ENCODE measurements around the gene SHLD1. TPM values are rescaled to one million over a fixed set of nuclear protein-coding genes. Genes with fewer than 3 reads are reported as not detected.
"Not testable (repeated sequence)": the region's sequence is repeated elsewhere in the genome, so short reads cannot be mapped to it uniquely, and the experiment has no call there.

SHLD1 gene, protein sequence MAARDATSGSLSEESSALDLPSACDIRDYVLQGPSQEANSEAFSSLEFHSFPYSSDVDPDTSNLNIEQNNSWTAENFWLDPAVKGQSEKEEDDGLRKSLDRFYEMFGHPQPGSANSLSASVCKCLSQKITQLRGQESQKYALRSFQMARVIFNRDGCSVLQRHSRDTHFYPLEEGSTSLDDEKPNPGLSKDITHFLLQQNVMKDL
- 10 to 100 TPM; 12.4 to 13.8 TPM for total RNA-seq

DNA sequence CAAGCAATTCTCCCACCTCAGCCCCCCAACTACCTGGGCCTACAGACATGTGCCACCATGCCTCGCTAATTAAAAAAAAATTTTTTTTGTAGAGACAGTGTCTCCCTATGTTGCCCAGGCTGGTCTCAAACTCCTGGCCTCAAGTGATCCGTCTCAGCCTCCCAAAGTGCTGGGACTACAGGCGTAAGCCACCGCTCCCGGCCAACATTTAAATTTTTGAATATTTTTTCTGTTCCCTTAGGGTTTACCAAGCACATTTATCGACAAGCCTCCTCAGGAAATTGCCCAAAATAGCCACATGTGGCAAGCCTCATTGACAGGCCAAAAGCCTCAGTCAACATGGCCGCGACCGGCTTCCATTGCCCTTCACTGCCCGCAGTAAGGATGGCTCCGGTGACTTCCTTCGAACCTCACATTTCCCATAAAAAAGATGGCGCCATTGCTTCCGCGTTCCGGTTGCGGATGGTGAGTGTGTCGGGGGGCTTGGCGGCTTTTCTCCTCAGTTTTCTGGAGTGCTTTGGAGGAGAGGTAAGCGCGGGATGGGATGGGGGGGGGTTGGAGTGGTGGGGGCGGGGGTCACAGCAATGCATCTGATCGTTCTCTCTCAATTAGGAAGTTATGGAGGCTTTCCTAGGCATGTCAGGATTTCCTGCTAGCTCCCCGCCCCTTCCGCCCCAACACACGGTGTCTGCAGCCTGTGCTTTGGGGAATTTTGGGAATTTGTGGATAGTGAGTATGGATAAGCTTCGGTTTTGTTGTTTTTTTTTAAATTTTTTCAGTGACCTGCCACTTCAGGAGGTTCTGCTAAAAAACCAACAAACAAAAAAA, at the start of gene SHLD1:
SHLD1 (plus strand) TSS at position 450 of the 828 bp plus-strand sequence. CDS start 22,465 bp downstream, outside the sequence.
- Mint-ChIP-seq H3K4me1 (peaks cover 17% of the 10 kb centered on the region), H3K27ac (peak within 1 kb of the TSS; percentile 97)
- POLR2A ChIA-PET: no interaction called here

DNA sequence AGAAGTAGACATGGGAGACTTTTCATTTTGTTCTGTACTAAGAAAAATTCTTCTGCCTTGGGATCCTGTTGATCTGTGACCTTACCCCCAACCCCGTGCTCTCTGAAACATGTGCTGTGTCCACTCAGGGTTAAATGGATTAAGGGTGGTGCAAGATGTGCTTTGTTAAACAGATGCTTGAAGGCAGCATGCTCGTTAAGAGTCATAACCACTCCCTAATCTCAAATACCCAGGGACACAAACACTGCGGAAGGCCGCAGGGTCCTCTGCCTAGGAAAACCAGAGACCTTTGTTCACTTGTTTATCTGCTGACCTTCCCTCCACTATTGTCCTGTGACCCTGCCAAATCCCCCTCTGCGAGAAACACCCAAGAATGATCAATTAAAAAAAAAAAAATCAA, 47.9 kb upstream of the SHLD1 start:
- H3K4me1 Mint-ChIP-seq; H3K27me3 Mint-ChIP-seq; DNase-seq; POLR2A ChIA-PET; H3K27ac Mint-ChIP-seq; CTCF ChIA-PET; H3K4me3 Mint-ChIP-seq; H3K9me3 Mint-ChIP-seq; H3K36me3 Mint-ChIP-seq (ENCODE audit: low read depth): not testable (repeated sequence)

More for the DNA sequence above, at the start of gene SHLD1:
- Mint-ChIP-seq H3K36me3 (ENCODE audit: low read depth) (peaks cover 12% of the 10 kb centered on the region), H3K9me3 (peaks cover 3% of the 10 kb centered on the region), H3K4me3 (peak within 1 kb of the TSS; percentile 94), H3K27me3 (peaks cover 3% of the 10 kb centered on the region)
- peak; percentile 87 for DNase-seq
- CTCF ChIA-PET: interaction anchor here (1.4 to 1.5 kb wide), 2 partner anchors 10 to 12 kb away, joined by 5 to 7 read pairs; no protein-coding TSS in a partner anchor

DNA sequence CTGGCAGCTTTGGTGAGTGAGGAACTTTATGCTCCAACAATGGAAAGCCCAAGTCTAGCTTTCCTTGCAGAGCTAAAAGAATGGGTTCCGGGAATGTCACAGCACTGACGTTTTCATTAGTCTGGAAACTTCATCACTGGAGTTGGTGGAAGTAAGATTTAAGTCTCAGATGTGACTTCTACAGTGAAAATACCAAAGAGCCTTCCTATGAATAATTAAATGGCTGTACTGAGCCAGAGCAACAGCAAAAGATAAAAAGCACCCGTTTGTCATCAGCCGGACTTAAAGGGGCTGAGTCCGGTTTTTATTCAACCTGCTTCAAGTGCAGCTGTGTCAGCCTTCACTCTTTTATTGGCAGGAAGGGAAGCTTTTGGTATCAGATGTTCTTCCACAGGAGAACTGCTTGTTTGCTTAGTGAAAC, 46.5 kb upstream of the SHLD1 start:
- Mint-ChIP-seq H3K27me3 (no peaks in the 10 kb centered on the region), H3K4me1 (no peaks in the 10 kb centered on the region), H3K36me3 (ENCODE audit: low read depth) (no peaks in the 10 kb centered on the region), H3K27ac (no peak overlapping the region), H3K9me3 (no peaks in the 10 kb centered on the region), H3K4me3 (no peak overlapping the region)
- CTCF ChIA-PET: interaction anchor here (0.5 to 0.7 kb wide), 4 partner anchors 18 to 160 kb away, joined by 3 to 4 read pairs (median 4); no protein-coding TSS in a partner anchor
- no peak for DNase-seq
- POLR2A ChIA-PET: no interaction called here

DNA sequence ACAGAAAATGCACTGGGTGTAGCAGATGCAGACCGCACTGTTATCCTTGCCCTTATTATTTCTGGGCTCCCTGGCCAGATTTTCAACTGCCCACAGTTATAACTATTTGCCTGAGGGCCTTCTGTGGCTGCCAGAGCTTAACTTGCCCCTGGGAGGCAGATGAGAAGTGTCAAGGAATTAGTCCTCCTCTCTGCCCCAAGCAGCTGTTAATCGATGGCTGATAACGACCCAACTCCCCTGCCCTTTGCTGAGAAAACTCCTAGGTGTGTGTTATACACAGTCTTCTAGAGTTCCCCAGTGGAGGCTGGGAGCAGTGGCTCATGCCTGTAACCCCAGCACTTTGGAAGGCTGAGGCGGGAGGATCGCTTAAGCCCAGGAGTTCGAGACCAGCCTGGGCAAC, 44.4 kb upstream of the SHLD1 start:
- no peaks in the 10 kb centered on the region for H3K9me3 Mint-ChIP-seq
- H3K27ac Mint-ChIP-seq: no peak overlapping the region
- no peaks in the 10 kb centered on the region for H3K27me3 Mint-ChIP-seq
- ChIA-PET POLR2A (no interaction called here), CTCF (interaction anchor here (0.8 to 1.5 kb wide), 2 partner anchors 9 to 96 kb away, joined by 3 to 4 read pairs; no protein-coding TSS in a partner anchor)
- no peak overlapping the region for H3K4me3 Mint-ChIP-seq
- DNase-seq: no peak
- H3K4me1 Mint-ChIP-seq: no peaks in the 10 kb centered on the region
- H3K36me3 Mint-ChIP-seq (ENCODE audit: low read depth): no peaks in the 10 kb centered on the region

DNA sequence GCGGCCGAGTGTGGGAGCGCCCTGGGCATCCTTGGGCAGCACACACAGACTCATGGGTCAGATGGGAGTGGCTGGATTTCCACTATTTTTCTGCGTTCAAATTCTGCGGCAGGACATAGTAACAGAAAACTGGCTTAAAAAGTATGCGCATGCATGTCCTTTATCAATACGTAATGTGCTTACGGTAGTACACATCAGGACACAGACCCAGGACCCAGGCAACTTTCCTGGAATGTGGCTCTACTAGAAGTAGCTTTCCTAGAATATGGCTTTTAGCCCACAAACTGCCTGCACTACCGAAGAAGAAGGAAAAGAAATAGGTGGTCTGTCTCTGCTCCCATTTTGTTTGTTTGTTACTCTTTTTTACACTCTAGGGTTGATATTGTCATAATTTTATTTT, 43.4 kb upstream of the SHLD1 start:
- POLR2A ChIA-PET: no interaction called here
- Mint-ChIP-seq H3K4me1 (no peaks in the 10 kb centered on the region), H3K36me3 (ENCODE audit: low read depth) (no peaks in the 10 kb centered on the region), H3K27me3 (no peaks in the 10 kb centered on the region), H3K9me3 (no peaks in the 10 kb centered on the region), H3K27ac (no peak overlapping the region), H3K4me3 (no peak overlapping the region)
- CTCF ChIA-PET: interaction anchor here (0.6 kb wide), 1 partner anchor 33 kb away, joined by 3 read pairs; no protein-coding TSS in a partner anchor
- no peak for DNase-seq

DNA sequence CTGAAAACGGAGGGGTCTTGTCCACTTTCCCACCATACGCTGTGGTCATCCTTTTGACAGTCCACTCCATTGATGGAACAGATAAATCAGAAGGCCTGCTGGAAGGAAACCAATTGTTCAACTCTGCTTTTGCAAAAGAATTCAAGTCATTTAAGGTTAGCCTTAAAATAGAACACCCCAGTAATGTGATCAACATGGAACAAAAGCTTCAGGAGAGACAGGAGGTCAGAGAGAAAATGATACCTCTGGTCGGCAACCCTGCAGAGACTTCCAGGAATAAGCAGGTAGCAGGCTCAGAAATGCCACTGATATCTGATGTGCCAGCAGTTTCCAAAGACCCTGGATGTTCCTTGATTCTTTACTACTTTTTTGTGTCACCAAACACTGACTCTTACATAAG, 39.6 kb upstream of the SHLD1 start:
- no peak for DNase-seq
- Mint-ChIP-seq H3K36me3 (ENCODE audit: low read depth) (no peaks in the 10 kb centered on the region), H3K4me3 (no peak overlapping the region), H3K27ac (no peak overlapping the region), H3K9me3 (no peaks in the 10 kb centered on the region), H3K27me3 (no peaks in the 10 kb centered on the region), H3K4me1 (peaks cover 20% of the 10 kb centered on the region)
- ChIA-PET CTCF (no interaction called here), POLR2A (no interaction called here)

DNA sequence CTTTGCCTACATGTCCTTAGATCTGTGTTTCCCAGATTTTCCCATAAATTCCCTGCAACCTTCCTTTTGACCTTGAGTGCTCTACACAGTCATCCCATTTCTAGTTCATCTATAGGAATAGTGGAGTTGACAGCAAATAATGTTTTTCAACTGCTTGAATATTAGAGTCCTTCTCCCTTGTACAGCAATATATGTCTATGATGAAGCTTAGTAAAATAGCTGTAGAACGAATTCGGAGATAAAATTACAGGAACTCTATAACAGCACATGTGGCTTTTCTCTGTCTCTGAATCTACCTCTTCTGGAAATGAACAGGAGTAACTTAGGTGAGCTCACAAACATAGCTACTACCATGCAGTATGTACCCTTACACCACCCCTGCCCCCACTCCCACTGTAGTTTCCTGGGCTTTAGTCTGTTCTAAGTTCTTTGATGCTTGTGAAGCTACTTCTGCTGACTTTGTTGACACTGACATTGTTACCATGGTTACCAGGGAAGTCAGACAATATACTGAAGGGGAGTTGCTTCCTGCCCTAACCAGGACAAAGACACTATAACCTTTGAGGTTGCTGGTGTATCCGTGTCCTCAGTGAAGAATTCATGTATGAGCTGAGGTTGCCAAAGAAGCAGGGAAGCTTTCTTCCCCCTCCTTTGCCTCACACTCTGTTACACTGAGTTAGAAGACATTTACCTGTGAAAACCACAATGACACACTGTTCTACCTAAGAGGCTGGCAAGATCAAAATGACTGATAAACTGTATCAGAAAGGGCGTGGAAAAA, 35.8 kb upstream of the SHLD1 start:
- Mint-ChIP-seq H3K9me3 (peaks cover 3% of the 10 kb centered on the region), H3K4me1 (peaks cover 24% of the 10 kb centered on the region), H3K36me3 (ENCODE audit: low read depth) (no peaks in the 10 kb centered on the region), H3K27me3 (no peaks in the 10 kb centered on the region), H3K4me3 (no peak overlapping the region), H3K27ac (peak overlapping the region; percentile 83)
- peak; percentile 86 for DNase-seq
- POLR2A ChIA-PET: no interaction called here
- CTCF ChIA-PET: interaction anchor here (0.8 kb wide), 1 partner anchor 10 kb away, joined by 4 read pairs; no protein-coding TSS in a partner anchor

DNA sequence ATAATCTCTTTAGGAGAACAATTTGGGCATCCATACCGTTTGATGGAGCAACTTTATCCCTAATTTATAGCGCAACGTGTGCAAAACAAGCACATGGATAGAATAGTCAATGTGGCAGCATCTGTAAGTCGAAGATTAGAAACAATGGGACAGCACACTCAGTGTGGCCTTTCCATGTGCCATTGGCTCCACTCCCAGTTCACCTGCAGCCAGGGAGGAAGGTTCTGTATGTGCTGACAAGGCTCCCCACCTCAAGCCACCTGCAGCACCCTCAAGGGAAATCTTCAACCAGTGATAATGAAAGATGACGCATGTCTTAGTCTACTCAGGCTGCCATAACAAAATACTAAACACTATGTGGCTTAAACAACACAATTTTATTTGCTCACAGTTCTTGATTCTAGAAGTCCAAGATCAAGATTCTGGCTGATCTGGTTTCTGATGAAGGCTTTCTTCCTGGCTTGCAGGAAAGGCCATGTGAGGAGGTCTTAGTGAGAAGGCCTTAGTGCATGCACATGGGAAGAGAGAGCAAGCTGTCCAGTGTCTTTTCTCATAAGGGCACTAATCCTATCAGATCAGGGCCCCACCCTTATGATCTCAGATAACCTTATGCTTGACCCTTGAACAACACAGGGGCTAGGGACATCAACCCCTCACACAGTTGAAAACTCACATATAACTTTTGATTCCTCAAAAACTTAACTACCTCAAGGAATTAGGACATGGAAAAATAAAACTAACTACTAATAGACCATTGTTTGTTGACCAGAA, 34.9 kb upstream of the SHLD1 start:
- ChIA-PET POLR2A (no interaction called here), CTCF (interaction anchor here (0.8 kb wide), 1 partner anchor 10 kb away, joined by 4 read pairs; no protein-coding TSS in a partner anchor)
- Mint-ChIP-seq H3K27me3 (no peaks in the 10 kb centered on the region), H3K4me1 (peaks cover 24% of the 10 kb centered on the region), H3K36me3 (ENCODE audit: low read depth) (no peaks in the 10 kb centered on the region), H3K27ac (peak overlapping the region; percentile 83), H3K4me3 (no peak overlapping the region), H3K9me3 (peaks cover 3% of the 10 kb centered on the region)
- peak; percentile 9 for DNase-seq

DNA sequence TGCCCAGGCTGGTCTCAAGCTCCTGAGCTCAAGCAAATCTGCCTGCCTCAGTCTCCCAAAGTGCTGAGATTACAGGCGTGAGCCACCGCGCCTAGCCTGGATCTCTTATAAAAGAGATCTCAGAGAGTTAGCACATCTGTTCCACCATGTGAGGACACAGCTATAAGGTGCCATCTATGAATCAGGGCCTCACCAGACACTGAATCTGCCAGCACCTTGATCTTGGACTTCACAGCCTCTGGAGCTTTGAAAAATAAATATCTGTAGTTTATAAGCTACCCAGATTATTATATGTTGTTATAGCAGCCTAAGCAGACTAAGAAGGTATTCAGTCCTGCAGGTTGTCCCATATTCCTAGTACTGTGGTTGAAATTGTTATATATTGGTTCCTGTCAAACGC, 33.2 kb upstream of the SHLD1 start:
- POLR2A ChIA-PET: no interaction called here
- Mint-ChIP-seq H3K27ac (no peak overlapping the region), H3K27me3 (no peaks in the 10 kb centered on the region), H3K36me3 (ENCODE audit: low read depth) (no peaks in the 10 kb centered on the region), H3K4me3 (no peak overlapping the region), H3K4me1 (peaks cover 24% of the 10 kb centered on the region), H3K9me3 (peaks cover 3% of the 10 kb centered on the region)
- DNase-seq: no peak
- CTCF ChIA-PET: interaction anchor here (1.2 kb wide), 1 partner anchor 14 kb away, joined by 3 read pairs; no protein-coding TSS in a partner anchor

DNA sequence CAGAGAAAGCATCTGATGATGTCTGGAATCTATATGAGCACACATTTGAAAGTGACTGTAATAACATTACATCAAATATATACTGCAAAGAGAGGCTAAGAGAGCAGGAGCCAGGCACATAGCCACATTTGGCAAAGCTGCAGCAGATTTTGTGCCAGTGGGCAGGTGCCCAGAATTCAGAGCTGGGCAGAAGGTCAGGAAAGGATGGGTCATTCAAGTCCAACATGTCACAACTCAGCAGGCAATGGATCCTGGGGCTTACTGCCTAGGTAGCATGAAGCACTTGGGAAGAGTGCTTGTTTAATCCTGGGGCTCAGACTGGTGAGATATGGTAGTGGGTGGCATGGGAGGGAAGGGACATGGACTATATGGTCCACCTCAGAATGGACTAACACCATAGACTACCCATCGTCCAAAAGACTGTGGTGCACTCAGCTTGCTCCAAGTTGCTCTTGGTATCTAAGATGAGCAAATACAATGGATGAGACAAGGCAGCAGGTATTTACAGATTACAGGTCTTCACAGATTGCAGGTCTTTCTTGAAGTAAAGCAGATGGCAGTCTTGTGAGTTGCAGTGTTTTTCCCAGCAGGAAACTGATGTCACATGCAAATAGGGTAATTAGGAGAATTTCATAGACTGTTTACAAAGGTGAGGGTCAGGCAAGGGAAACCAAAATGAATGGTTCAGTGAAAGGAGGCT, 31.2 kb upstream of the SHLD1 start:
- Mint-ChIP-seq H3K36me3 (ENCODE audit: low read depth) (no peaks in the 10 kb centered on the region), H3K27me3 (no peaks in the 10 kb centered on the region), H3K27ac (no peak overlapping the region), H3K4me3 (no peak overlapping the region), H3K4me1 (peaks cover 19% of the 10 kb centered on the region), H3K9me3 (peaks cover 3% of the 10 kb centered on the region)
- no peak for DNase-seq
- POLR2A ChIA-PET: no interaction called here
- CTCF ChIA-PET: no interaction called here

DNA sequence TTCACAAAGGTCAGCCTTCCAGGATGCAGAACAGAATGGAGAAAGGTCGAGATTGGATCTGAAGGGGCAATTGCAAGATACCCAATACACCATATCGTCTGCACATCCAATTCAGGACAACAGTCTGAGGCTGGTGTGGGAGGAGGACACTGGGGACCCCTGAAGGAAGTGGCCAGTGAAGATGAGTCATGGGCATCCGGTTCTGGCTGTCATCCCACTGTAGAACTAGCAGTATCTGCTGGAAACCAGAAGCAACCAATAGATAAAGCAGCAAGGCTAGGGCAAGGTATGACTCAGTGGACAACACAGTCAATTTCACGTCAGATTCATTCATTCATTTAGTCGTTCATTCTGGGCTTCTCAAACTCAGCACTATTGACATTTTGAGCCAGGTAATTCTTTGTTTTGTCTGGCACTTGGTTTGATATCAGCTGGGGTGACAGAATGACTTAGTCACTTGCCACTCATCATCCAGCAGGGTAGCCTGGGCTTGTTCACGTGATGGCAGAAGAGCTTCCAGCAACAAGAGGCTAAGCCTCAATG, 30.3 kb upstream of the SHLD1 start:
- DNase-seq: no peak
- Mint-ChIP-seq H3K9me3 (peaks cover 3% of the 10 kb centered on the region), H3K4me1 (peaks cover 11% of the 10 kb centered on the region), H3K27ac (no peak overlapping the region), H3K27me3 (no peaks in the 10 kb centered on the region), H3K36me3 (ENCODE audit: low read depth) (no peaks in the 10 kb centered on the region), H3K4me3 (no peak overlapping the region)
- ChIA-PET CTCF (no interaction called here), POLR2A (no interaction called here)

DNA sequence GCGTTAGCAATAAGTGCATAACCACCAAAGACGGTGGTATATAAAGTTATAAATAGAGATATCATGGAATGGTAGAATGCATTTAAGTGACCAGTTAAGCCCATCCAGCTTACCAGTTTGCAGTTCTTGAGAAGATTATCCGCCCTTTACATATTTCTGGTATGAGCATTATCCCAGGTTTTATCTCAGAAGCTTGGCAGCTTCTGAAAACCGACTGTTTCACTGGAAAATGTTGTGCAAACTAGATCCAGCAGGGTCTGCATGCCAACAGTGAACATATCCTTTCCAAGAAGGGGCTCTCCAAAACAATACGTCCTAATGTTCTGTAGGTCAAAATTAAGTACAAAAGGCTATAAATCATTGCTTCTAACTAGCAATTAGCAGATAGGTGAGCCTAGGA, 29.5 kb upstream of the SHLD1 start:
- Mint-ChIP-seq H3K27me3 (no peaks in the 10 kb centered on the region), H3K4me3 (no peak overlapping the region), H3K36me3 (ENCODE audit: low read depth) (no peaks in the 10 kb centered on the region), H3K9me3 (peaks cover 3% of the 10 kb centered on the region), H3K27ac (no peak overlapping the region), H3K4me1 (peaks cover 4% of the 10 kb centered on the region)
- ChIA-PET CTCF (no interaction called here), POLR2A (no interaction called here)
- DNase-seq: no peak

All from activated CD4-positive, alpha-beta T cell treated with anti-CD3 and anti-CD28 coated beads, Interleukin-2, amount 10 ng/mL, durations not matched to agents 7 days and 5 days (primary cell).